ENCODE data around the gene RIMKLB.

The RIMKLB gene

DNA sequence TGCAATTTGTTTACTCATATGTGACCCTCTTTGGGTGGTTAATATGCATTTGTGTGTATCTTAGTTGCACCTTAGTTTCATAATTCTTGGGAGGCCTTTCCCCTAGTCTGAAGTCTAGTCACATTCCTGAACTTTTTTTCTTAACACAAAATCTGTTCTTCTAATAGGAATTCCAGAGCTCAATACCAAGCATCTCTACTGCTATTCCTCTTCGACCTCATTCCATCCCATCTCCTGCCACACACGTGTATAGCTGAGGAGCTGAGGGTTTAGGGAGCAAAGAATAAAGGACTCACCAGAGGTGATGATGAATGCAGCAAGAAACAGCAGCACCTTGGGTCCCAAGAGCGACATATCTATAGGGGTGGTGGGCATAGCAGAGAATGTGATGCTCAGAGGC is 36.0 kb upstream of the RIMKLB start:
- no peaks in the 10 kb centered on the region for H3K36me3 ChIP-seq
- no peak for DNase-seq
- TF ChIP-seq, protein P1, sequence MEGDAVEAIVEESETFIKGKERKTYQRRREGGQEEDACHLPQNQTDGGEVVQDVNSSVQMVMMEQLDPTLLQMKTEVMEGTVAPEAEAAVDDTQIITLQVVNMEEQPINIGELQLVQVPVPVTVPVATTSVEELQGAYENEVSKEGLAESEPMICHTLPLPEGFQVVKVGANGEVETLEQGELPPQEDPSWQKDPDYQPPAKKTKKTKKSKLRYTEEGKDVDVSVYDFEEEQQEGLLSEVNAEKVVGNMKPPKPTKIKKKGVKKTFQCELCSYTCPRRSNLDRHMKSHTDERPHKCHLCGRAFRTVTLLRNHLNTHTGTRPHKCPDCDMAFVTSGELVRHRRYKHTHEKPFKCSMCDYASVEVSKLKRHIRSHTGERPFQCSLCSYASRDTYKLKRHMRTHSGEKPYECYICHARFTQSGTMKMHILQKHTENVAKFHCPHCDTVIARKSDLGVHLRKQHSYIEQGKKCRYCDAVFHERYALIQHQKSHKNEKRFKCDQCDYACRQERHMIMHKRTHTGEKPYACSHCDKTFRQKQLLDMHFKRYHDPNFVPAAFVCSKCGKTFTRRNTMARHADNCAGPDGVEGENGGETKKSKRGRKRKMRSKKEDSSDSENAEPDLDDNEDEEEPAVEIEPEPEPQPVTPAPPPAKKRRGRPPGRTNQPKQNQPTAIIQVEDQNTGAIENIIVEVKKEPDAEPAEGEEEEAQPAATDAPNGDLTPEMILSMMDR (IDR thresholded peaks at IDR 0.05; ENCODE audit: low read depth, low read length) = no peak
- H3K27me3 ChIP-seq (ENCODE audit: insufficient read depth, low read depth, severe bottlenecking) = no peaks in the 10 kb centered on the region
- no peaks in the 10 kb centered on the region for H3K9me3 ChIP-seq (ENCODE audit: severe bottlenecking)
- no peak overlapping the region for H3K4me3 ChIP-seq (ENCODE audit: low read depth, low read length)
- H3K27ac ChIP-seq = no peak overlapping the region

GRCh38 chr12:8662593-8662992 is 35.2 kb upstream of the RIMKLB start, which contains the start of gene MFAP5:
MFAP5 (minus strand) TSS chr12:8662826; CDS start chr12:8662104, 722 bp downstream.
- TF ChIP-seq, protein P1 (IDR thresholded peaks at IDR 0.05; ENCODE audit: low read depth, low read length) = no peak
- Histone ChIP-seq H3K27ac (no peak within 1 kb of the TSS), H3K36me3 (no peaks in the 10 kb centered on the region), H3K27me3 (ENCODE audit: insufficient read depth, low read depth, severe bottlenecking) (no peaks in the 10 kb centered on the region), H3K4me3 (ENCODE audit: low read depth, low read length) (no peak within 1 kb of the TSS), H3K9me3 (ENCODE audit: severe bottlenecking) (no peaks in the 10 kb centered on the region)
- no peak for DNase-seq

GRCh38 chr12:8664228-8664913 is 33.4 kb upstream of the RIMKLB start:
- Histone ChIP-seq H3K27ac (no peak overlapping the region), H3K27me3 (ENCODE audit: insufficient read depth, low read depth, severe bottlenecking) (no peaks in the 10 kb centered on the region), H3K36me3 (no peaks in the 10 kb centered on the region), H3K4me3 (ENCODE audit: low read depth, low read length) (no peak overlapping the region), H3K9me3 (ENCODE audit: severe bottlenecking) (no peaks in the 10 kb centered on the region)
- no peak for DNase-seq
- TF ChIP-seq, protein P1 (IDR thresholded peaks at IDR 0.05; ENCODE audit: low read depth, low read length) = no peak

GRCh38 chr12:8665759-8666158 is 32.0 kb upstream of the RIMKLB start:
- Histone ChIP-seq H3K27ac (no peak overlapping the region), H3K9me3 (ENCODE audit: severe bottlenecking) (no peaks in the 10 kb centered on the region), H3K4me3 (ENCODE audit: low read depth, low read length) (no peak overlapping the region), H3K27me3 (ENCODE audit: insufficient read depth, low read depth, severe bottlenecking) (no peaks in the 10 kb centered on the region), H3K36me3 (no peaks in the 10 kb centered on the region)
- TF ChIP-seq, protein P1 (IDR thresholded peaks at IDR 0.05; ENCODE audit: low read depth, low read length) = no peak
- no peak for DNase-seq

DNA sequence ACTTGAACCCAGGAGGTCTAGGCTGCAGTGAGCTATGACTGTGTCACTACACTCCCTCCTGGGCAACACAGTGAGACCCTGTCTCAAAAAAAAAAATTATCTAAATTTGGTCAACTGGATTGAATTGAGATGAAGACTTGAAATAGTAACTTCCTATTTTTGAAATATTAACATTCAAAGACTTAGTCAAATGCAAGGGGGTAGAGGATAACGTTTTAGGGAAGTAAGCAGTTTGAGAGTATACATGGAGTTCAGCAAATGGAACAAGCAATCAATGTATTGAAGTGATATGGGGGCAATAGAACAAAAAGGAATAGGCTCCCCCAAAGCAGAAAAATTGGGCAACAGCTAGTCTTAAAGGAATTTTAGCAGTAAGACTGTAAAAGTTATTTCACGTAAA is 30.5 kb upstream of the RIMKLB start:
- Histone ChIP-seq H3K27ac (no peak overlapping the region), H3K36me3 (no peaks in the 10 kb centered on the region), H3K4me3 (ENCODE audit: low read depth, low read length) (no peak overlapping the region), H3K27me3 (ENCODE audit: insufficient read depth, low read depth, severe bottlenecking) (peaks cover 3% of the 10 kb centered on the region), H3K9me3 (ENCODE audit: severe bottlenecking) (no peaks in the 10 kb centered on the region)
- TF ChIP-seq, protein P1 (IDR thresholded peaks at IDR 0.05; ENCODE audit: low read depth, low read length) = no peak
- DNase-seq = no peak

GRCh38 chr12:8668441-8668840 is 29.4 kb upstream of the RIMKLB start:
- peaks cover 5% of the 10 kb centered on the region for H3K27me3 ChIP-seq (ENCODE audit: insufficient read depth, low read depth, severe bottlenecking)
- H3K27ac ChIP-seq = no peak overlapping the region
- H3K36me3 ChIP-seq = no peaks in the 10 kb centered on the region
- no peak for DNase-seq
- H3K9me3 ChIP-seq (ENCODE audit: severe bottlenecking) = no peaks in the 10 kb centered on the region
- H3K4me3 ChIP-seq (ENCODE audit: low read depth, low read length) = no peak overlapping the region
- TF ChIP-seq, protein P1 (IDR thresholded peaks at IDR 0.05; ENCODE audit: low read depth, low read length) = no peak

All from WERI-Rb-1 (cell line).